A673 (cell line): Measurements from ENCODE around the gene TET1.
"Not testable (repeated sequence)": the region's sequence is repeated elsewhere in the genome, so short reads cannot be mapped to it uniquely, and the experiment has no call there.

Source experiments
- EZH2 ChIP-seq: fragments of 200-600 bp; sonication (generic); IDR thresholded peaks from 2 replicates; pipeline ENCODE4 v1.6.1; 2017; ENCODE audit warnings: borderline replicate concordance, low read depth, mild to moderate bottlenecking, mixed read lengths, antibody characterized with exemption, low read length; ENCODE audit not compliant: poor library complexity, severe bottlenecking
- TF ChIP-seq, protein P1 (sequence below): fragments of 300-800, 200-600 bp; sonication (generic); conservative IDR thresholded peaks from 2 replicates; pipeline ENCODE4 v1.5.1; 2017; ENCODE audit warnings: low read depth, mild to moderate bottlenecking, antibody characterized with exemption, low read length, moderate library complexity, mixed read lengths

- TF ChIP-seq, protein P1, sequence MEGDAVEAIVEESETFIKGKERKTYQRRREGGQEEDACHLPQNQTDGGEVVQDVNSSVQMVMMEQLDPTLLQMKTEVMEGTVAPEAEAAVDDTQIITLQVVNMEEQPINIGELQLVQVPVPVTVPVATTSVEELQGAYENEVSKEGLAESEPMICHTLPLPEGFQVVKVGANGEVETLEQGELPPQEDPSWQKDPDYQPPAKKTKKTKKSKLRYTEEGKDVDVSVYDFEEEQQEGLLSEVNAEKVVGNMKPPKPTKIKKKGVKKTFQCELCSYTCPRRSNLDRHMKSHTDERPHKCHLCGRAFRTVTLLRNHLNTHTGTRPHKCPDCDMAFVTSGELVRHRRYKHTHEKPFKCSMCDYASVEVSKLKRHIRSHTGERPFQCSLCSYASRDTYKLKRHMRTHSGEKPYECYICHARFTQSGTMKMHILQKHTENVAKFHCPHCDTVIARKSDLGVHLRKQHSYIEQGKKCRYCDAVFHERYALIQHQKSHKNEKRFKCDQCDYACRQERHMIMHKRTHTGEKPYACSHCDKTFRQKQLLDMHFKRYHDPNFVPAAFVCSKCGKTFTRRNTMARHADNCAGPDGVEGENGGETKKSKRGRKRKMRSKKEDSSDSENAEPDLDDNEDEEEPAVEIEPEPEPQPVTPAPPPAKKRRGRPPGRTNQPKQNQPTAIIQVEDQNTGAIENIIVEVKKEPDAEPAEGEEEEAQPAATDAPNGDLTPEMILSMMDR: not testable (repeated sequence)
- TF ChIP-seq EZH2: not testable (repeated sequence)
Observed at GRCh38 chr10:68613974-68614373, 53.8 kb downstream of the TET1 start.
